NCI-H2107 treated with DMSO at 0.1 percent for 48 hours (cell line): Measurements from ENCODE around the gene THSD4.

Experiments used
- DNase-seq: peaks from one replicate; lab custom pipeline; 2025; ENCODE audit not compliant: unreplicated experiment; lab: John Stamatoyannopoulos, UW

THSD4 gene

GRCh38 chr15:71443538-71443937 lies 328.3 kb downstream of the THSD4 start:
- DNase-seq = no peak

DNA sequence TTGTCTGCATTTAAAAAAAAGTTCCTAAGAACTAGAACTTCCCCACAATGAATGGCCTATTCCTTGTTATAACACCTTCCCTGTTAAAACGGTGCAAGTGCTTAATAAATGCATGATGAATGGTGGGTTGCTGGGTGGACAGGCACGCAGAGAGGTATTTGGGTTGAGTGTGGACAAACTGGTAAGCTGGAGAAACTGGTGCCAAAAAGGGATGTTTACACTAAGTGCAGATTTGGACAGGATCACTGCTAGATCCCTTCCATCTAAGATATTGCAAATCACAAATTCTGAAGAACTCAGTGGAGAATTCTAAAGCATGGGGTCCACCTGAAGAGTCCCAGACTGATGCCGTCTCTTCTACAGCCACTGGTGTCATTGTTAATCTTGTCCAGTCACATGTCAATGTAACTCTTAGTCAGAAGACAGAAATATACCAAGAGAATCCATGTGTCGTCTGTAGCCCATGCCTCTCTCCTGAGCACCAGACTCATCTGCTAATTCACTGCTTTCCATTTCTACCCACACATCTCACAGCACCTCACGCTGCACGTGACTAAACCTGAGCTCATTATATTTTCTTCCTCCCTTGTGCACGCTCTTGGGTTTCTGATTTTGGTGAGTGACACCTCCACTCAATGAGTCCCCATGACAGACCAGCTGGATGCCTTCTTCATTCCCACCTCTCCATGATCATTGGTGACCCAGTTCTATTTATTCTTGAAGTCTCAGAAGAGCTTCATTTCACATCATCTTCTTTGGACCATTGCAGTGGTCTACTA lies 328.9 kb downstream of the THSD4 start:
- no peak for DNase-seq

DNA sequence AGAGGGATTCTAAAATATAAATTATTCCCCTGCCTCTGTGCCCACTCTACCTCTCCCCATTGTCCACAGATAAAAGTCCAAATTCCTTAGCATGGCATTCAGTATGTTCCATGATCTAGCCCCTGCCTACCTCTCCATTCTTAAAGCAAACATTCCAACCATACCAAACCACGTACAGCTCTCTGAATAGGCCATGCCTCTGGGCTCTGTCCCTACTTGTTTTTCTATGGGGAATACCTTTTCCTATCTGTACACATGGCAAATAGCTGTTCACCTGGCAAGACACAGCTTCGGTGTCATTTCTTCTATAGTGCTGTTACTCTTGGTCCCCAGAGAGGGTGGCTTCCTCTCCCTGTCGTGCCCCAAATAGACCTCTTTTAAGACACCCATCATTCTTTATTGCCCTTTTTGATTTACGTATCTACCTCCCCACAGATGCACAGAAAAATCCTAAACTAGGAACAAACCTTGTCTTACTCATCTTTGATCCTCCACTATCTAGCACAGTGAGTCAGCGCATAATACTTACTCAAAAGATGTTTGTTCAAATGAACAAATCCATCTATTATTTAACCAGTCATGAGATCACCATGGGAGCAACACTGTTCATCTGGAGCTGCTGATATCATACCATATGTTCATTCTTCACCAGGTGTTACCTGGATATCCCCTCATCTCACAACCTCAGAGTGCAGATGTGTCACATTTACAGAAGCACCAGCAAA lies 329.8 kb downstream of the THSD4 start:
- DNase-seq = no peak

- no peak for DNase-seq
Observed at GRCh38 chr15:71447328-71448250, 332.3 kb downstream of the THSD4 start.

DNA sequence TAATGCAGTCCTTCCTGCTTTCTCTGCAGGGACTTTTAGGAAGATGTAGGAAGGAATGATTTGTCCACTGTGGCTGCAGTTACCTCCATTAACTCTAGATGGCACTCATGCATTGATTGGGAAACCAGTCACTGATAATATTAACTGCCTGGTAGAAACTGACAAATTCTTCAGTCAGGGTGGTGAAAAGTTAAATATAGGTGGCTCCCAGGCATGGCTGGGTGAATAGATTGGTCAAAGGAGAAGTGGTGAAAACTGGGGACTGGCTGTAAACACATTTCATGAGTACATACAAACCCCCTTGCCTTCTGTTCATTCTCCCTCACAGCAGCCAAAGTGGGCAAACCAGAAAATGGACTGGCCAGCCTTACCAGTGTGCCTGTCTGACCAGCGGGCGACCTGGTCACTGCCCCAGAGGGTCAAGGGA lies 333.4 kb downstream of the THSD4 start:
- DNase-seq = peak; percentile 53

DNA sequence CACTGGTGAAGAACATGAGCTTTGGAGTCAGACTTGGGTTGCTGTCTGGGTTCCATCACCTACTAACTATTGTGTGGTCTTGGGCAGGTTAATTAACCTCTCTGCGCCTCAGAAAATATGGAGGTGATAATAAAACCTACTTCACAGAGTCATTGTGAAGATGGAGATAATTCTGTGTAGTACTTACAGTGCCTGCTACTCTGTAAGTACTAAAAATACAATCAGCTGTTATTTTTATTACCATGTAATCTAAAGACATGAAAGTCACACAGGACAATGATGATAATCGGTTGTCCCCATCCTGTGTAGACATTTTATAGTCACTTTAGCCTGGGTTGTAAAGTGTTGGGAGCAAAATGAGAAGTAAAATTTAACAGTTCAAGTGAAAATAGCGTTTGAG lies 334.1 kb downstream of the THSD4 start:
- DNase-seq = no peak

- no peak for DNase-seq
Observed at GRCh38 chr15:71449956-71450355, 334.7 kb downstream of the THSD4 start.

GRCh38 chr15:71451130-71451529 lies 335.9 kb downstream of the THSD4 start:
- DNase-seq = no peak

DNA sequence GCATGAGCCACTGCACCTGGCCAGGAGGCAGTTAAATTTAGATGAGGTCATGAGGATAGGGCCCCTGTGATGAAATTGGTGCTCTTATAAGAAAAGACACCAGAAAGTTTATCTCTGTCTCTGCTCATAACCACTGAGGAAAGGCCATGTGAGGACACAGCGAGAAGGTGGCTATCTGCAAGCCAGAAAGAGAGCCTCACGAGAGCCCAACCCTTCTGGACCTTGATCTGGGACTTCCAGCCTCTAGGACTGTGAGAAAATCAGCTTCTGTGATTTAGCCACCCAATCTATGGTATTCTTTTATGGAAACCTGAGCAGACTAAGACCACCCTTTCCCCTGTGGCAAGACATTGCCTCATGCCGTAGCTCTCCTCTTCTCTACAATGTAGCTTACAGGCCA lies 337.6 kb downstream of the THSD4 start:
- DNase-seq = no peak

- DNase-seq = no peak
Observed at GRCh38 chr15:71454462-71454996, 339.3 kb downstream of the THSD4 start.

- DNase-seq = peak; percentile 81
Observed at GRCh38 chr15:71455107-71455506, 339.8 kb downstream of the THSD4 start.

GRCh38 chr15:71455878-71456277 lies 340.6 kb downstream of the THSD4 start:
- DNase-seq = no peak

DNA sequence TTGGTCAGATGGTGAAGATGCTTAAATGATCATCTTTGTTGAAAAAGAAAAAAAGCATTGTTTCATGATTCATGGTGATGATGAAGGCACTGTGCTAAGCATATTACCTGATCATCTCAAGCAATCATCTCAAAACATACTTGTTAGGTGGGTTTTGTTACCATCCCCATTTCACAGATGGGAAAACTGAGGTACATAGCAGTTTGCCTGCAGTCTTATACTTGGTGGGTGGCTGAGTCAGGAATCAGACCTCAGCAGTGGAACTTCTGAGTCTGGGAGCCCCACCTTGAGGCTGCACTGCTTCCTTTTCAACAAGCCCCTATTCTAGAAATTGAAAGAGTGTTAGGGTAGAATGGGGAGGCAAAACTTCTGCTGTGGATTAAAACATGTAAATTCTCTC lies 341.1 kb downstream of the THSD4 start:
- DNase-seq = no peak

GRCh38 chr15:71456811-71457210 lies 341.5 kb downstream of the THSD4 start:
- no peak for DNase-seq

GRCh38 chr15:71458089-71458660 lies 342.9 kb downstream of the THSD4 start:
- DNase-seq = no peak

- no peak for DNase-seq
Observed at GRCh38 chr15:71461748-71462147, 346.5 kb downstream of the THSD4 start.

DNA sequence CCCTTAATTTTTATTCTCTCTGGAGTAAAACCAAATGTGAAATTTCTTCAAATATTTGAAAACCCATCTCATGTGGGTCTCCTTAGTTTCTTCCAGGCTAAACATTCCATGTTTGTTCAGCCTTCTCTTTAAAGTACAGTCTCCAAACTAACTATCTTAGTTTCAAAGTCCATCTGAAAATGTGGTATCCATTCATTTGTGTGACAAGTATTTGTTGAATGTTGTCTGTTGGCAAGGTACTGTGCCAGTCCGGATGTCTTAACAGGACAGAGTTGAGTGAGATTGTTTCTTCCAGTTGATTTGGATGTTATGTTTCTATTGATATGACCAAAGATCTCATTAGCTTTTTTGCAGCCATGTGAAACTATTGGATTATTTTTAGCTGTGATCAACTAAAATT lies 347.4 kb downstream of the THSD4 start:
- no peak for DNase-seq

- DNase-seq = no peak
Observed at GRCh38 chr15:71463156-71463665, 347.9 kb downstream of the THSD4 start.

GRCh38 chr15:71465131-71465955 lies 350.1 kb downstream of the THSD4 start:
- no peak for DNase-seq

- DNase-seq = no peak
Observed at GRCh38 chr15:71468715-71469114, 353.4 kb downstream of the THSD4 start.
